CD14-positive monocyte (primary cell): ENCODE measurements around the gene GRID1. TPM values are rescaled to one million over a fixed set of nuclear protein-coding genes. Genes with fewer than 3 reads are reported as not detected.

Source experiments
- DNase-seq, 3 donors: peaks; one replicate each; pipeline ENCODE4 v3.0.0-alpha.2; 2011 to 2022
- H2AFZ ChIP-seq: 2 replicates; pipeline ENCODE4 v1.6.0; 2012; ENCODE audit warnings: mild to moderate bottlenecking, low read depth, low read length, inconsistent platforms; ENCODE audit not compliant: insufficient read depth, poor library complexity, severe bottlenecking
- H3K27ac ChIP-seq, 2 donors: 1 replicate in 1 of 2; 2 replicates in 1 of 2; pipeline ENCODE4 v1.5.1; 2012 to 2013; ENCODE audit warnings: low read length in 2 of 2, control low read depth in 1 of 2, inconsistent platforms in 1 of 2, low read depth in 1 of 2, mild to moderate bottlenecking in 1 of 2
- H3K27me3 ChIP-seq, 2 donors: one replicate each; pipeline versions ENCODE4 v1.6.0 to v1.6.1; 2011 to 2013; ENCODE audit warnings: low read length in 2 of 2; ENCODE audit not compliant: control insufficient read depth in 2 of 2, insufficient read depth in 2 of 2
- H3K36me3 ChIP-seq, 2 donors: replicated peaks in 1 of 2; 1 replicate in 1 of 2; 2 replicates in 1 of 2; pipeline versions ENCODE4 v1.5.1 to v1.6.1; 2012 to 2013; ENCODE audit warnings: low read length in 2 of 2, control low read depth in 1 of 2, inconsistent platforms in 1 of 2, mild to moderate bottlenecking in 1 of 2; ENCODE audit not compliant: insufficient read depth in 2 of 2, control insufficient read depth in 1 of 2
- H3K4me1 ChIP-seq, 2 donors: 1 replicate in 1 of 2; 2 replicates in 1 of 2; pipeline versions ENCODE4 v1.5.1 to v1.6.1; 2012 to 2013; ENCODE audit warnings: low read length in 2 of 2, control low read depth in 1 of 2, inconsistent platforms in 1 of 2, mild to moderate bottlenecking in 1 of 2, moderate library complexity in 1 of 2; ENCODE audit not compliant: insufficient read depth in 2 of 2, control insufficient read depth in 1 of 2
- H3K4me2 ChIP-seq: replicated peaks from 2 replicates; pipeline ENCODE3; 2012; ENCODE audit warnings: low read length, moderate library complexity, mild to moderate bottlenecking; ENCODE audit not compliant: poor library complexity, severe bottlenecking; ENCODE audit errors: extremely low read depth
- H3K4me3 ChIP-seq, 3 experiments: fragments of 200-600 bp in 1 of 3; sonication (generic) in 1 of 3; replicated peaks in 1 of 3; 1 replicate in 2 of 3; 2 replicates in 1 of 3; pipeline ENCODE4 v1.5.1; 2011 to 2013; ENCODE audit warnings: low read length in 3 of 3, mild to moderate bottlenecking in 3 of 3, control low read depth in 2 of 3, low read depth in 2 of 3, inconsistent platforms in 1 of 3, moderate library complexity in 1 of 3
- H3K79me2 ChIP-seq: 2 replicates; pipeline ENCODE4 v1.6.0; 2012; ENCODE audit warnings: mild to moderate bottlenecking, control low read depth, inconsistent platforms, low read length, moderate library complexity; ENCODE audit not compliant: insufficient read depth
- H3K9ac ChIP-seq: 2 replicates; pipeline ENCODE4 v1.6.0; 2017; ENCODE audit warnings: low read length, mild to moderate bottlenecking; ENCODE audit not compliant: insufficient read depth, poor library complexity, severe bottlenecking
- H3K9me3 ChIP-seq, 2 donors: replicated peaks in 1 of 2; 1 replicate in 1 of 2; 2 replicates in 1 of 2; pipeline versions ENCODE4 v1.5.1 to v1.6.1; 2012 to 2013; ENCODE audit warnings: low read length in 2 of 2, control low read depth in 1 of 2; ENCODE audit not compliant: control insufficient read depth in 1 of 2, insufficient read depth in 1 of 2
- H4K20me1 ChIP-seq: 2 replicates; pipeline ENCODE4 v1.6.0; 2012; ENCODE audit warnings: mild to moderate bottlenecking, low read length, control low read depth, moderate library complexity; ENCODE audit not compliant: insufficient read depth
- H3K27ac Mint-ChIP-seq, 7 donors: one replicate each; pipeline ENCODE4 v1.8.0; 2020; ENCODE audit warnings: mild to moderate bottlenecking in 7 of 7, mixed read lengths in 7 of 7, moderate library complexity in 6 of 7, inconsistent platforms in 2 of 7
- H3K27me3 Mint-ChIP-seq, 3 donors: one replicate each; pipeline ENCODE4 v1.8.0; 2021 to 2022; ENCODE audit warnings: low read depth in 3 of 3, mild to moderate bottlenecking in 3 of 3, mixed read lengths in 3 of 3, moderate library complexity in 3 of 3, inconsistent platforms in 1 of 3
- H3K36me3 Mint-ChIP-seq, 2 donors: one replicate each; pipeline ENCODE4 v1.8.0; 2020; ENCODE audit warnings: mixed read lengths in 2 of 2, inconsistent platforms in 1 of 2, mild to moderate bottlenecking in 1 of 2
- H3K4me1 Mint-ChIP-seq: one replicate; pipeline ENCODE4 v1.8.0; 2020; ENCODE audit warnings: mild to moderate bottlenecking, mixed read lengths
- H3K4me3 Mint-ChIP-seq, 2 donors: one replicate each; pipeline ENCODE4 v1.8.0; 2020; ENCODE audit warnings: mild to moderate bottlenecking in 2 of 2, mixed read lengths in 2 of 2, moderate library complexity in 1 of 2
- H3K9me3 Mint-ChIP-seq, 7 donors: one replicate each; pipeline ENCODE4 v1.8.0; 2020 to 2022; ENCODE audit warnings: mixed read lengths in 7 of 7, mild to moderate bottlenecking in 6 of 7, moderate library complexity in 6 of 7, inconsistent platforms in 2 of 7
- WGBS: methylation state at CpG from one replicate; pipeline ENCODE4 v1.1.5; 2013; ENCODE audit warnings: missing lambda C conversion rate; ENCODE audit not compliant: insufficient coverage; 5-methylcytosine and 5-hydroxymethylcytosine counted together
- intact Hi-C, 2 donors: fragments of 100-400 bp; cut with micrococcal nuclease; formaldehyde crosslinking; loops; one replicate each; pipeline versions ENCODE4 v1.15.0 to v1.15.1; 2023
- polyA plus RNA-seq, 3 donors: library from polyadenylated mRNA; depleted of rRNA in 1 of 3; unstranded in 2 of 3; stranded (reverse) in 1 of 3; fragments of 300-500 nt in 2 of 3; fragments of >200 nt in 1 of 3; fragmentation: Illumina TruSeq in 2 of 3; gene quantifications; 1 replicate in 2 of 3; 2 replicates in 1 of 3; pipeline ENCODE4 v1.2.3, GENCODE V29; 2012 to 2021
- TF ChIP-seq, protein P1 (sequence below): fragments of 200-600 bp; IDR thresholded peaks from one replicate; pipeline ENCODE4 v1.8.0; 2022; ENCODE audit warnings: antibody characterized with exemption, mild to moderate bottlenecking

The GRID1 gene
- polyA plus RNA-seq, 3 donors: not detected

DNA sequence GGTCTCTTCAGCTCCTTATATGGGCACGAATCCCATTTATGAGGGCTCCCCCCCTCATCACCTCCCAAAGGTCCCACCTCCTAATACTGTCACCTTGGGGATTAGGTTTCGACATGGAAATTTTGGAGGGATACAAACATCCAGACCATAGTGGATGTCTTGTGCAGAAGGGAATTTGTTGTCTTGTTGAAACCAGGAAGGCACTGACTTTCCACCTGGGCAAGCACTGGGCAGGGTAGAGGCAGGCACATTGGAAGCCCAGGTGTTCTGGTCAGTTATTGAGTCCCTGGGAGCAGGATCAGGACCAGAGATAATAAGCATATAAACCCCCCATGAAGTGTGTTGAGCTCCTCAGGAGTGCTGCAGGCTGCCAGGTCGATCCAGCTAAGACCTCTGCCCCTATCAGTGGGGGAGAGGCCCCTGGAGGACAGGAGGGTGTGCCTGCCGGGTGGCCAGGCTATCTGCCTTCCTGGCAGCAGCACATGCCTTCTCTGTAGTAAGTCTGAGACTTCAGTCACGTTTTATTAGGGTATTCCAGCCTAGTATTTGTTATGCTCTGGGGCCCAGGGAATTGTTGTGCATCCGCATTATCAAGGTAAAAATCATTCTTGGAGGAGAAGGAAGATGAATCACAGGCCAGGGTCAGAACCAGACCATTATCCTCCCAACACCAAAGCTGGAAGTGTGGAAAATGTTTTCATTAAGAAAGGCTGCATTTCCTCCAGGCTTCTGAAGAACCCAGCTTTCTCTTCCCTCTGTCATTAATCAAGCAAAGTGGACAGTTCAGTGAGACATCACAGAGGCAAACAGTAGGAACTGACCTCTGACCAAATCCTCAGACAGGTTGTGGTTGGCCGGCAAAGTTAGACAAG is 503.1 kb downstream of the GRID1 start:
- H3K4me3 Mint-ChIP-seq: no peak overlapping the region
- no peaks in the 10 kb centered on the region for H3K9me3 ChIP-seq
- TF ChIP-seq, protein P1, sequence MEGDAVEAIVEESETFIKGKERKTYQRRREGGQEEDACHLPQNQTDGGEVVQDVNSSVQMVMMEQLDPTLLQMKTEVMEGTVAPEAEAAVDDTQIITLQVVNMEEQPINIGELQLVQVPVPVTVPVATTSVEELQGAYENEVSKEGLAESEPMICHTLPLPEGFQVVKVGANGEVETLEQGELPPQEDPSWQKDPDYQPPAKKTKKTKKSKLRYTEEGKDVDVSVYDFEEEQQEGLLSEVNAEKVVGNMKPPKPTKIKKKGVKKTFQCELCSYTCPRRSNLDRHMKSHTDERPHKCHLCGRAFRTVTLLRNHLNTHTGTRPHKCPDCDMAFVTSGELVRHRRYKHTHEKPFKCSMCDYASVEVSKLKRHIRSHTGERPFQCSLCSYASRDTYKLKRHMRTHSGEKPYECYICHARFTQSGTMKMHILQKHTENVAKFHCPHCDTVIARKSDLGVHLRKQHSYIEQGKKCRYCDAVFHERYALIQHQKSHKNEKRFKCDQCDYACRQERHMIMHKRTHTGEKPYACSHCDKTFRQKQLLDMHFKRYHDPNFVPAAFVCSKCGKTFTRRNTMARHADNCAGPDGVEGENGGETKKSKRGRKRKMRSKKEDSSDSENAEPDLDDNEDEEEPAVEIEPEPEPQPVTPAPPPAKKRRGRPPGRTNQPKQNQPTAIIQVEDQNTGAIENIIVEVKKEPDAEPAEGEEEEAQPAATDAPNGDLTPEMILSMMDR: no peak
- no peaks in the 10 kb centered on the region for H3K36me3 Mint-ChIP-seq
- no peak overlapping the region for H3K4me2 ChIP-seq
- no peak overlapping the region for H3K27ac Mint-ChIP-seq
- H3K9me3 Mint-ChIP-seq: peaks cover 0 to 11% (median 2%) of the 10 kb centered on the region in 7 donors
- no peak overlapping the region for H3K9ac ChIP-seq
- no peak overlapping the region for H2AFZ ChIP-seq
- peaks cover 0 to 4% (median 0%) of the 10 kb centered on the region in 3 donors for H3K27me3 Mint-ChIP-seq
- intact Hi-C loops: no loop called here
- no peak for DNase-seq
- H3K36me3 ChIP-seq: no peaks in the 10 kb centered on the region
- no peaks in the 10 kb centered on the region for H3K79me2 ChIP-seq
- no peaks in the 10 kb centered on the region for H3K27me3 ChIP-seq
- no peak overlapping the region for H3K27ac ChIP-seq
- H3K4me1 ChIP-seq: no peaks in the 10 kb centered on the region
- WGBS: 87% methylated on average over 3 of the region's 7 CpGs
- no peaks in the 10 kb centered on the region for H4K20me1 ChIP-seq
- H3K4me3 ChIP-seq: no peak overlapping the region
- no peaks in the 10 kb centered on the region for H3K4me1 Mint-ChIP-seq

- no peak overlapping the region for H2AFZ ChIP-seq
- no peak for DNase-seq
- H3K4me3 Mint-ChIP-seq: no peak overlapping the region
- H3K4me1 ChIP-seq: no peaks in the 10 kb centered on the region
- H3K27ac Mint-ChIP-seq: no peak overlapping the region
- WGBS: 28% methylated on average over 5 of the region's 6 CpGs
- H4K20me1 ChIP-seq: no peaks in the 10 kb centered on the region
- H3K4me1 Mint-ChIP-seq: no peaks in the 10 kb centered on the region
- intact Hi-C loops: no loop called here
- peaks cover 0 to 3% of the 10 kb centered on the region in 2 donors for H3K9me3 ChIP-seq
- no peaks in the 10 kb centered on the region for H3K27me3 ChIP-seq
- peaks cover 2 to 9% (median 4%) of the 10 kb centered on the region in 7 donors for H3K9me3 Mint-ChIP-seq
- TF ChIP-seq, protein P1: no peak
- H3K79me2 ChIP-seq: no peaks in the 10 kb centered on the region
- no peaks in the 10 kb centered on the region for H3K36me3 ChIP-seq
- peaks cover 0 to 4% (median 0%) of the 10 kb centered on the region in 3 donors for H3K27me3 Mint-ChIP-seq
- H3K4me3 ChIP-seq: no peak overlapping the region
- no peaks in the 10 kb centered on the region for H3K36me3 Mint-ChIP-seq
- H3K4me2 ChIP-seq: no peak overlapping the region
- H3K9ac ChIP-seq: no peak overlapping the region
- no peak overlapping the region for H3K27ac ChIP-seq
These were observed 503.8 kb downstream of the GRID1 start for GRCh38 chr10:85862771-85863170.
